ENCODE results near the gene H6PD. TPM values are rescaled to one million over a fixed set of nuclear protein-coding genes. Genes with fewer than 3 reads are reported as not detected.

H6PD gene
- total RNA-seq, 2 donors from 2014 or later: 56.0 to 59.6 TPM

DNA sequence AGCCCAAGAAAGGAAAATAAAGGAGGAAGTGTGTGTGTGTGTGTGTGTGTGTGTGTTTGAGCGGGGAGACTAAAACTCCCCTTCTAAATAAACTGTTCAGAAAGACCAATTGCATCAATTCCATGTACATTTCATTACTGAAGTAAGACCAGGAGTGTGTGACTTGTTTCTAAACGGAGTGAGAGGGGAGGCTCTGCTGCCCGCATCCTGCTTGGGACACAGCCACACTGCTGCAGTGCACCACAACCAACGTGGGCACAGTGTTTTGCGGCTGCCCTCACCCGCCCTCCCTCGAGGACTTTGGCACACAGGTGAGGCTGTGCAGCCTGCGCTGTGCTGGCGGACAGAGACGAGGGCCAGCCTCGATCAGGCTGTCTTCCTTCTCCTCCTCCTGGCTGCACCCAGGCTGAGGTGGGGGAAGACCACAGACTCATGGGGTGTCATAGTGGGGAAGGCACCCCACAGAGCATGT, 31.0 kb upstream of the H6PD start:
- intact Hi-C loops (cut with DNase I): no loop called here

DNA sequence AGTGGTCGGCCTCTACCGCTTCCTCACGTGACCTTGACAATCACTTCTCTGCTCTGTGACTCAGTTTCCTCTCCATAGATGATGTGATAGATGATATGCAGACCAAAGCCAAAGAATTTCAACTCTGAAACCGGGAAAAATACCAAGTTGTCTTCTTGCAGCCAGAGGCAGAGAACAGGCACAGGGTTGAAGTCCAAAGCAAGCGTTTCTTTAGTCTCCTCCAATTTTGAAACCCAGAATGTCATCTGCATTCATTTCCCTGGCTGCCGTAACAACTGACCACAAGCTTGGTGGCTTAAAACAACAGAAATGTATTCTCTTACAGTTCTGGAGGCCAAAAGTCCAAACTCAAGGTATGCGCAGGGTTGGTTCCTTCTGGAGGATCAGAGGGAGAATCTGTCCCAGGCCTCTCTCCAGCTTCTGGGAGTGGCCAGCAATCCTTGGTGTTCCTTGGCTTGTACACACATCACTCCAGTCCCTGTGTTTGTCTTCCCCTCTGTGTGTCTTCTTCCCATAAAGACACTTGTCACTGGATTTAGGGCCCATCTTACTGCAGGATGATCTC, 30.3 kb upstream of the H6PD start:
- DNase-seq (ENCODE audit: low spot score): no peak

More for the DNA sequence above, 31.0 kb upstream of the H6PD start:
- no peak for DNase-seq (ENCODE audit: low spot score)

DNA sequence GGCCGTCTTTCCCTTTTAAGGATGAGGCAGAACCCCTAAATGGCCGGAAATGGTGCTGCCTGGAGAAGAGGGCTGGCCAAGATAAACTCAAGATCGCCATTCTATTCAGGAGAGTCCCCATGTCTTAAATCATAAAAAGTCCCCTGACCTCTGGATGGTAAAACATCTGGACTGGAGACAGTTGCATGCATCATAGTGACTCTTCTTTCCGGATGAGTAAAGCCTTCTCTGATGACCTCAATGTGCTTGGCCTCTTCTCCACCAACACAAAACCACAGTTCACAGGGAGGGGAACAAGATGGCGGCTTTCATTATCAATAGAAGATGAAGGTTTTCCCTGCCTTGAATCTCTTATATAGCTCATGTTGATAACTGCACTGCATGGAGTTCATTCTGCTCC, 27.5 kb upstream of the H6PD start:
- no peak for DNase-seq (ENCODE audit: low spot score)
- intact Hi-C loops (cut with DNase I): loop anchor here in 1 of 2 donors (1.0 kb wide), 1 partner anchor 24 kb away; no protein-coding TSS in a partner anchor

More for the DNA sequence above, 30.3 kb upstream of the H6PD start:
- intact Hi-C loops (cut with DNase I): no loop called here

DNA sequence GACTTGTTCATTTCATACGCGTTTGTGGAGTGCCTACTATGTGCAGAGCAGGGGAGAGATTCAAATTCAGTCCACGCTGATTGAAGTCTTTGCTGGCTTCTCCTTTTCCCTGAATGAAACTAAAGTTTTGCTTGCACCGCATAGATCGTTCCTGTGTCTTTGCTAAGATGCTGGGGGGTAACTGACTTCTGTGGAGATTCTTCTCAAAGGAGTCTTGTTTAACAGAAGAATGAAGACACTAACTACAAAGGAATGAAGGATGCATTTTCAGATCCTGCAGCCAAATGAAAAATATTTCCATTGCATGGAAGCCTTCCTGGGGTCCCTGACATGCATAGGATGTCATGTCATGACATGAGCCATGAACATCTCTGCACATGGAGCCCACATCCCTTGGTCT, 26.9 kb upstream of the H6PD start:
- intact Hi-C loops (cut with DNase I): loop anchor here in 1 of 2 donors (1.0 kb wide), 1 partner anchor 24 kb away; no protein-coding TSS in a partner anchor
- DNase-seq (ENCODE audit: low spot score): no peak

DNA sequence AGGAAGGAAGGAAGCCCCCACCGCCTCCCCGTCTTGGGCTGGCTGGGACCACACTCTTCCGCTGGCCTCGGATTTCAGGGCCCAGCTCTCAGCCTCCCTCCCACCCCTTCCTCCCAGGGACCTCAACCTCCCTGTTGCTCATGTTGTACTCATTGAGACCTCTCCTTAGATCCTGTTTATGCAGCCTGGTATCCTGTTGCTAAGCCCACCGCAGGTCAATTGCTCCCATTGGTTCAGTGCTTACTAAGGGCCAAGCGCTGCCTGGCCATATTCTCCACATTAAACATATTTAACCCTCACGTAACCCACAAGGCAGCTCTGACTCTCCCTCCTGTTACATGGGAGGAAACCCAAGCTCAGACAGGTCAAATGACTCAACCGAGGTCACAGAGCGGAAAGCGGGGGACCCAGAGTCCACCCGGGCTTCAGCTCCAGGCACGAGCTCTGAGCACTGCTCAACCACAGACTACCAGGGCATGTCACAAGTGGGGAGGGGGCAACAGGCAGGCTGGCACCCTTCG, 23.2 kb upstream of the H6PD start:
- intact Hi-C loops (cut with DNase I): no loop called here
- no peak for DNase-seq (ENCODE audit: low spot score)

DNA sequence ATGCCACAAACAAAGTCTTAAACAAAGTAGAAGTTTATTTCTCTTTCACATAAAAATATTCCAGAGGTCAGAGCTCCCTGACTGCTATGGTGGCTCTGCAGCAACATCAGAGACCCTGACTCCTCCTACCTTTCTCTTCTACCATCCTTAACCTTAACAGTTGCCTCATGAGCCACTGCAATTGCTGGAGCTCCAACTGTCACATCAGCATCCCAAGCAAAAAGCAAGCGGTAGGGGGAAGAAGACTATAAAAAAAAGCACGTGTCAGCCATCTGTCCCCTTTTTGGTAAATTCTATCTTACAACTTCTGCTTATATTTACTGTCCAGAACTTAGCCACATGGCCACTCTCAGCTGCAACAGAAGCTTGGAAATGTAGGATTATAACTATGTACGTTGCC, 21.8 kb upstream of the H6PD start:
- DNase-seq (ENCODE audit: low spot score): no peak
- intact Hi-C loops (cut with DNase I): no loop called here

DNA sequence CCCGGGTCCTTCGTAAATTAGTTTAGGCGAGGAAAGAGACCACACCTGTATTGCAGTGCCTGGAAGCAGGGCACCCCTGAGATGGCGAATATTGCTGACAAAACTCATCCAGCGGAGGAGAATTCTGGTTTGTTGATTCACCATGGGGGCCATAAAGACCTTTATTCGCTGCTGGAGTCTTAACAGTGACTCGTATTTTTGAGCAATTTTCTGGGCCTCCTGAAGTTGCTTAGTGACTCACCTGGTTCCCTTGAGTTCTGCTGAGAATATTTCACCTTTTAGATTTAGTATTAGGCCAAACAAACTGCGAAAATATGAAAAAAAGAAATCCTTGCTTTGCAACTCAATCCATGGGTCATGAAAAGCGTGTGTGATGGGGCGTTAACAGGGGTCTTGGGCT, 20.6 kb upstream of the H6PD start:
- intact Hi-C loops (cut with DNase I): no loop called here

DNA sequence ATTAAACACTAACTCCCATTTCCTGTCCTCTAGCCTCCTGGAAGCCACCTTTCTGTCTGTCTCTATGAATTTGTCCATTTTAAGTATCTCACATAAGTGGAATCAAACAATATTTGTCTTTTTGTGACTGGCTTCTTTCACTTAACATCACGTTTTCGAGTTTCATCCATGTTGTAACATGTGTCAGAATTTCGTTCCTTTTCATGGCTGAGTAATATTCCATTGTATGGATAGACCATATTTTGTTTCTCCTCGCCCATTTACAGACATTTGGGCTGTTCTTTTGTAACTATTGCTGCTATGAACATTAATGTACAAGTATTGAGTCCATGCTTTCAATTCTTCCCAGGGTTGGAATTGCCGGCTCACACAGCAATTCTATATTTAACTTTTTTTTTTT, 15.7 kb upstream of the H6PD start:
- DNase-seq (ENCODE audit: low spot score): no peak
- intact Hi-C loops (cut with DNase I): no loop called here

More for the DNA sequence above, 20.6 kb upstream of the H6PD start:
- DNase-seq (ENCODE audit: low spot score): no peak

DNA sequence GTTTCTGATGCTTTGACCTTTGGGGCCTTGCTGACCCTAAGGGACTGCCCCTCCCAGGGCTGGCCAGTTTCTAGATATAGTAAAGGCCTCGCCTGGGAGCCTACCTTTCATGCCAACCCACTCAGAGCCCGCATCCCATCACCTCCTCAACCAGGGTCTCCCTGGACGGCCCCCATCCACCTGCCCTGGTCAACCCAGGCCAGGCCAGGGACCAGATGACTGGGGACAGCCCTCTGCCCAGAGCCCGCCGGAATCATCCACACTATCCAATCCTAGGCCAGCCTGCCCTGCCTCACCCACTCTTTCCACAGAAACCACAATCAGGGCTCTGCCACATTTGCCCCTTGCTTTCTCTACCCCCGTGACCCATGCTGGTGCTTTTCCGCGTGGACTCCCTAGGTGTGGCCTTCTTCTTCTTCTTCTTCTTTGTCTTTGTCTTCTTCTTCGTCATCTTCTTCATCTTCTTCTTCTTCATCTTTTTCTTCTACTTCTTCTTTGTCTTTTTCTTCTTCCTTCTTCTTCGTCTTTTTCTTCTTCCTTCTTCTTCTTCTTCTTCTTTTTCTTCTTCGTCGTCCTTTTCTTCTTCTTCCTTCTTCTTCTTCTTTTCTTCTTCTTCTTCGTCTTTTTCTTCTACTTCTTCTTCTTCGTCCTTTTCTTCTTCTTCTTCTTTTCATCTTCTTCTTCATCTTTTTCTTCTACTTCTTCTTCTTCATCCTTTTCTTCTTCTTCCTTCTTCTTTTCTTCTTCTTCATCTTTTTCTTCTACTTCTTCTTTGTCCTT, 11.5 kb upstream of the H6PD start:
- intact Hi-C loops (cut with DNase I): no loop called here
- DNase-seq (ENCODE audit: low spot score): no peak

DNA sequence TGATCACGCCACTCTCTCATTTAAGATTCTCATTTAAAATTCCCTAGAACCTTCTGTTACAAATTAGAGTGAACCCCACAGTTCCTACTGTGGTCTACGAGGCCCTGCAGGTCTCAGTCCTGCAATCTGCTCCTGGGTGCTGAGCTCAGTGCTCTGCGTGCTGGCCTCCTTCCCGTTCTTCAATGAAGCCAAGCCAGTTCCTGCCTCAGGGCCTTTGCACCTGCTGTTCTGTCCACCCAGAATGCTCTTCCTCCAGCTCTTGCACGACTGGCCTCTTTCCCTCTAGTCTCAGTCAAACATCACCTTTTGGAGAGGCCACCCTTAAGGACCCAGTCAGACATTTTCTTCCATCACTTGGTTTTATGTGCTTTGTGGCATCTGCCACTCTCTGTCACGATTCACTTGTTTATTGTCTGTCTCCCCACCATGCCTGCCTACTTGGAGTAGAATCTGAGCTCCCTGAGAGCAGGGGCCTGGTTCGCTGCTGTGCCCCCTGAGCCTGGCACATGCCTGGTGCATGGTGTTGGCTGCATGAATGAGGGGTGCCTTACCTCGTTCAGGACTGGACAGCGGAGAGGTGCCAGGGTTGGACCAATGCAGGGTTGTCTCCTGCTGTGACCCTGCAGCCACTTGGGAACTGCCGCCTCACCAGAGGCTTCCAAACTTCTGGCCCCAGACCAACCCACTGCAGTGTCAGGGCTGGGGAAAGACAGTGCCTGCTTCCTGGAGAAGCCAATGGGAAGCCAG, 9.7 kb upstream of the H6PD start:
- DNase-seq (ENCODE audit: low spot score): no peak
- intact Hi-C loops (cut with DNase I): no loop called here

DNA sequence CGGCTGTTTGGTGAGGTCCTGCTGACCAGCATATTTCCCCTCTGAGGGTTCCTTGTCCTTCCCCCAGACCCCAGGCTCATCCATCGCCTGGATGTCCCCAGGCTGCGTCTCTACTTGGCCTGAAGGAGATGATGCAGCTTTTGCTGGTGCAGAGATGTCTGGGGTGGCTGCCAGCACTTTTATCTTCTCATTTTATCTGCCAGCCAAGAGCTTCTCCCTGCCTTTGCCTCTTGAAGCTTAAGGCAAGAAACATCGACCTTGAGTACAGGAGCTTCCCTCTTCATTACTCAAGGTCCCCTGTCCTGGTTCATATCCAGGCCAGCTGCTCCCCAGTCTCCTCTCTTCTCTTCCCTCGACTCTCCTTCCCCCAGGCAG, 9.2 kb upstream of the H6PD start:
- DNase-seq (ENCODE audit: low spot score): no peak
- intact Hi-C loops (cut with DNase I): no loop called here

DNA sequence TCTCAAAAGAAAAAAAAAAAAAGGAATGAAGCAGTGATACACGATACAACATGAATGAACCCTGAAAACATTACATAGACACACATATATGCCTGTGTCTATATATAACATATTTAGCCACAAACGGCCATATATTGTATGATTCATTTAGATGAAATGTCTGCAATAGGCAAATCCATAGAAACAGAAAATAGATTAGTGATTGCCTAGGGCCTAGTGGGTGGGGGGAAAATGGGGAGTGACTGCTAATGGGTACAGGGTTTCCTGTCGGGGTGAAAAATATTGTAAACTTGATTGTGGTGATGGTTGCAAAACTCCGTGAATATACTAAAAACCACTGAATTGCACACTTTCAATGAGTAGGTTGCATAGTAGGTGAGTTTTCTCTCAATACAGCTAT, 6.0 kb upstream of the H6PD start:
- DNase-seq (ENCODE audit: low spot score): no peak
- intact Hi-C loops (cut with DNase I): no loop called here

DNA sequence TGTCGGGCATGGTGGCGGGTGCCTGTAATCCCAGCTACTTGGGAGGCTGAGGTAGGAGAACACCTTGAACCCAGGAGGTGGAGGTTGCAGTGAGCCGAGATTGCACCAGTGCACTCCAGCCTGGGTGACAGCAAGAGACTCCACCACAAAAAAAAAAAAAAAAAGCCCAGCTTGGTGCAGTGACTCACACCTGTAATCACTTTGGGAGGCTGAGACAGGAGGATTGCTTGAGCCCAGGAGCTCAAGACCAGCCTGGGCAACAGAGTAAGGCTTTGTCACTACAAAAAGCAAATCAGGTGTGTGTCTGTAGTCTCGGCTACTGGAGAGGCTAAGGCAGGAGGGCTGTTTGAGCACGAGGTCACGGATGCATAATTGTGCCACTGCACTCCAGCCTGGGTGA, 5.0 kb upstream of the H6PD start:
- no peak for DNase-seq (ENCODE audit: low spot score)
- intact Hi-C loops (cut with DNase I): no loop called here

DNA sequence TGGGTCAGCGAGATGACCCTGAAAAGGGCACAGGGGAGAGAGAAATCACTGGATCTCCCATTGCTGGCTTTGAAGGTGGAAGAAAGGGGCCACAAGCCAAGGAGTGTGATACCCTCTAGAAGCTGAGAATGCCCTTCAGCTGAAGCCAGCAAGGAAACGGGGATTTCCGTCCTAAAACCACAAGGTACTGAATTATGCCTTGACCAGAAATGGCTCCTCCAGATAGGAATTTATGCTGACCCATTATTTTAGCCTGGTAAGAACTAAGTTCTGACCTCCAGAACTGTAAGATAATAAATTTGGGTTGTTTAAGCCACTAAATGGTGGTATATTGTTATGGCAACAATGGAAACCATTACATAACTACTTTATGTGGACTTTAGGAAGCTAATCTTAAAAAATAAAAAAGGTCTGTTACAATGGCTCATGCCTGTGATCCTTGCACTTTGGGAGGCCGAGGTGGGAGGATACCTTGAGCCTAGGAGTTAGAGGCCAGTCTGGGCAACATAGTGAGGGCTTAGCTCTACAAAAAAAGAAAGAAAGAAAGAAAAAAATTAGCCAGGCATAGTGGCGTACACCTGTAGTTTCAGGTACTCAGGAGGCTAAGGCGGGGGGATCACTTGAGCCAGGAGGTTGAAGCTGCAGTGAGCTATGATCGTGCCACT, 3.6 kb upstream of the H6PD start:
- no peak for DNase-seq (ENCODE audit: low spot score)
- intact Hi-C loops (cut with DNase I): loop anchor here (1.0 to 5.0 kb wide), 2 partner anchors 24 to 34 kb away; no protein-coding TSS in a partner anchor

DNA sequence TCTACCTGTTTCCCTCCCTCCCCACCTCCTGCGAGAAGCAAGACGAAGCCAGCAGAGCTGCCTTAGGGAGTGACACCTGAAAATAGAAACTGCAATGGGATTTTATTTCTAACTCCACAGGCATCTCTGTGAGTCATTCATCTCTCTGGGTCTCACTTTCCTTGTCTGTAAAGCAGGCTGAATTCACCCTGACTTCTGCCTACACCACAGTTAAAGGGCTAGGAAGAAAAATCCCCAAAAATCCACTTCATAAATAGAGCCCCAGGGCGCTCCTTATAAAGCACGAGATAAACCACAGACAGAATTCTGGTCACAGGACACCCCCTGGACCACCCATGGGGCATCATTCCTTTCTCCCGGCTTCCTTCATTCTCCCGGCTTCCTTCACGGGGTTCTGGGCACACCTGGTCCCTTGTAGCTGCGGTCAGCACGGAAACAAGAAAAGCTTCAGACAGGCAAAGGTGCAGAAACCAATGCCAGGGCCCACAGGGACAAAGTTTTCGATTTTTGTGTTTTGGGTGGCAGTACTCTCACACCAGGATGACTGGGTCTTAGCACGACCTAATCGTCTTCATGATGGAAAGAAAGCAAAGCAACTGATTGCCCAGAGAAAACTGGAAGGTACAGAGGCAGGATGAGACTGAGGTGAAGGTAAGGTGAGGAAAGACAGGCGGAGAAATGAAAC, 2.8 kb upstream of the H6PD start:
- no peak for DNase-seq (ENCODE audit: low spot score)
- intact Hi-C loops (cut with DNase I): loop anchor here (1.0 to 5.0 kb wide), 2 partner anchors 24 to 34 kb away; no protein-coding TSS in a partner anchor

DNA sequence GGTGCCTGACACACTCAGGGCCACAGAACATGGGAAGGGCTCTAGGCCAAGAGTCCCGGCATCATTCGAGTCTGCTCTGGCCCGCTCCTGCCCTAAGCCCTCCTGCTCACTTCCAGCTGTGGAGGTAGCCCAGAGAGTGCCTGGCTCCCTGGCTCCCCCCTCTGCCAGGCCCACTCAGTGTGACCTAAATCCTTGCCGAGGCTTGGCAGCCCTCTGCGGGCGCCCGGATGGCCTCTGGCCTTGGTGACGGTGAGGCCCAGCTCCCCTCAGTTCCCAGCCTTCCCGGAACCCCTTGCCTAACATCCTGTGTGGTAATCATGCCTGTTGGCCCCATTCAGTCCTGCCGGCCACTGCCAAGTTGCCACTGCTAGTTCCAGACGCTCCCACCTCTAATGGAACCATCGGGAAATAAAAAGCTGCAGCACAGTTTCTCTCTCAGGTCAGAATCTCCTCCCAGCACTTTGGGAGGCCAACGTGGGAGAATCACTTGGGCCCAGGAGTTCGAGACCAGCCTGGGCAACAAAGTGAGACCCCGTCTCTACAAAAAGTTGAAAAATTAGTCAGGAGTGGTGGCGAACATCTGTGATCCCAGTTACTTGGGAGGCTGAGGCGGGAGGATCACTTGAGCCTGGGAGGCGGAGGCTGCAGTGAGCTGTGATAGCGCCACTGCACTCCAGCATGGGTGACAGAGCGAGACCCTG, 1.2 kb upstream of the H6PD start:
- intact Hi-C loops (cut with DNase I): loop anchor here in 1 of 2 donors (5.0 kb wide), 1 partner anchor 36 kb away; no protein-coding TSS in a partner anchor
- peak; percentile 97 for DNase-seq (ENCODE audit: low spot score)

DNA sequence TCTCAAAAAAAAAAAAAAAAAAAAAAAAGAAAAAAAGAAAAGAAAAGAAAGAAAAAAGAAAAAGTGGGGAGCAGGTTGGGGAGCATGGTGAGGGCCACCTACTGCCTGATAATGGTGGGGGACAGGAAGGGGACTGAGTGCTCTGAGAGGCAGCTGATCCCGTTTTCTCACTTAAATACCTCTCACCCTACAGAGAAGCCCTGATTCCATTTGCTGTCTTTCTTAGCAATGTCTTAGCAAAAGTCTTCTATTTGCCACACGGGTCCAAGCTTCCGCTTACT, 692 bp upstream of the H6PD start:
- intact Hi-C loops (cut with DNase I): loop anchor here in 1 of 2 donors (5.0 kb wide), 1 partner anchor 37 kb away; no protein-coding TSS in a partner anchor
- DNase-seq (ENCODE audit: low spot score): no peak

DNA sequence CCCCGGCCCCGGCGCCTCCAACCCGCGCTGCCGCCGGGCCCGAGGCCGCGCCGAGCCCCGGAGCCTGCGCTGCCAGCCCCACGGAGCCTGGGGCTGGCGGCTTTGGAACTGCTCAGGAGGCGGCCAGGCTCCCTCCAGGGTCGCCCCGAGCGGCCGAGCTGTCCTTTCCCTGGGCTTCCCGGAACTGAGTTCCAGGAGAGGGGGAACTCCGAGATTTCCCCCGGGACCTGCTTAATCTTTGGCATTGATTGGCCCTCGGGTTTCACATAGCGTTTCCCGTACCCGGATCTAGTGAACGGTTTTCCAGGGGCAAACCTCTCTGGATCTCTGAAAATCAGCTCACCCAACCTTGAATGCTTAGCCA, 504 bp downstream of the H6PD start:
- intact Hi-C loops (cut with DNase I): no loop called here
- DNase-seq (ENCODE audit: low spot score): no peak

All from posterior vena cava (tissue), 2 donors.